GM21447 (cell line): ENCODE measurements around the gene CALY.

ENCODE experiments used
- ATAC-seq: cut with Tn5 transposase; IDR thresholded peaks from one replicate; pipeline ENCODE4 v1.9.1; 2021; ENCODE audit not compliant: unreplicated experiment

Gene CALY

GRCh38 chr10:133312016-133312768 lies 24.5 kb downstream of the CALY start:
- no peak for ATAC-seq

- ATAC-seq, result no peak
These were observed 25.1 kb downstream of the CALY start for GRCh38 chr10:133311570-133311969.

GRCh38 chr10:133310789-133311188 lies 25.9 kb downstream of the CALY start:
- no peak for ATAC-seq

- no peak for ATAC-seq
These were observed 26.3 kb downstream of the CALY start for GRCh38 chr10:133310399-133310755.

GRCh38 chr10:133309720-133310398 lies 26.8 kb downstream of the CALY start:
- no peak for ATAC-seq

- peak; percentile 72 for ATAC-seq
These were observed 27.5 kb downstream of the CALY start for GRCh38 chr10:133309100-133309719.

GRCh38 chr10:133308421-133309099 lies 28.1 kb downstream of the CALY start, which contains the start of the genes TUBGCP2 and ZNF511:
TSS of gene TUBGCP2 (minus strand) at chr10:133308872. CDS start at chr10:133302941, 5,931 bp downstream.
TSS of gene ZNF511 (plus strand) at chr10:133308914. CDS start at chr10:133308944, 30 bp downstream.
- peak; percentile 71 for ATAC-seq

GRCh38 chr10:133307776-133308420 lies 28.8 kb downstream of the CALY start:
- ATAC-seq, result peak; percentile 46

- no peak for ATAC-seq
These were observed 29.7 kb downstream of the CALY start for GRCh38 chr10:133306941-133307379.

- ATAC-seq, result no peak
These were observed 30.6 kb downstream of the CALY start for GRCh38 chr10:133306097-133306476.

GRCh38 chr10:133303206-133303605 lies 33.5 kb downstream of the CALY start:
- no peak for ATAC-seq

GRCh38 chr10:133302230-133302629 lies 34.5 kb downstream of the CALY start:
- ATAC-seq, result no peak

- no peak for ATAC-seq
These were observed 37.0 kb downstream of the CALY start for GRCh38 chr10:133299738-133300137.

- ATAC-seq, result no peak
These were observed 37.5 kb downstream of the CALY start for GRCh38 chr10:133299224-133299623.

GRCh38 chr10:133298466-133298865 lies 38.2 kb downstream of the CALY start:
- ATAC-seq, result no peak

GRCh38 chr10:133297504-133297903 lies 39.2 kb downstream of the CALY start:
- no peak for ATAC-seq

- ATAC-seq, result no peak
These were observed 41.0 kb downstream of the CALY start for GRCh38 chr10:133295426-133296320.

- no peak for ATAC-seq
These were observed 42.5 kb downstream of the CALY start for GRCh38 chr10:133294189-133294588.

GRCh38 chr10:133293810-133294119 lies 42.9 kb downstream of the CALY start:
- ATAC-seq, result no peak
